Kidney (tissue), 14 donors: ENCODE measurements around the gene CFAP70. TPM values are rescaled to one million over a fixed set of nuclear protein-coding genes. Genes with fewer than 3 reads are reported as not detected.
"Not testable (repeated sequence)": the region's sequence is repeated elsewhere in the genome, so short reads cannot be mapped to it uniquely, and the experiment has no call there.

ENCODE experiments used
- DNase-seq, 5 donors: peaks; one replicate each; pipeline ENCODE4 v3.0.0-alpha.2; 2013 to 2020
- FAIRE-seq: peaks from 2 replicates; lab custom pipeline; 2012; peaks lifted over from hg19 to GRCh38; lab: Jason Lieb, UNC
- H3K27ac ChIP-seq, 2 donors: one replicate each; pipeline ENCODE4 v1.7.0; 2013; ENCODE audit warnings: low read depth in 2 of 2, low read length in 2 of 2, inconsistent platforms in 1 of 2
- H3K27me3 ChIP-seq: one replicate; pipeline ENCODE4 v1.7.1; 2013; ENCODE audit warnings: low read length, inconsistent platforms; ENCODE audit not compliant: control insufficient read depth, insufficient read depth
- H3K36me3 ChIP-seq, 3 donors: one replicate each; pipeline versions ENCODE4 v1.7.0 to v1.7.1; 2013; ENCODE audit warnings: low read length in 3 of 3, control low read depth in 1 of 3, inconsistent platforms in 1 of 3; ENCODE audit not compliant: insufficient read depth in 3 of 3, control insufficient read depth in 2 of 3
- H3K4me1 ChIP-seq, 3 donors: one replicate each; pipeline versions ENCODE4 v1.7.0 to v1.7.1; 2013; ENCODE audit warnings: low read length in 3 of 3, inconsistent platforms in 1 of 3, low read depth in 1 of 3; ENCODE audit not compliant: control insufficient read depth in 2 of 3, insufficient read depth in 2 of 3
- H3K4me3 ChIP-seq, 3 donors: one replicate each; pipeline versions ENCODE4 v1.7.0 to v1.8.1; 2013; ENCODE audit warnings: low read length in 3 of 3, control low read depth in 1 of 3, inconsistent platforms in 1 of 3
- H3K9ac ChIP-seq, 3 donors: one replicate each; pipeline versions ENCODE4 v1.7.0 to v1.7.1; 2013; ENCODE audit warnings: low read length in 3 of 3, control low read depth in 1 of 3, inconsistent platforms in 1 of 3
- H3K9me3 ChIP-seq, 3 donors: one replicate each; pipeline versions ENCODE4 v1.7.0 to v1.7.1; 2013; ENCODE audit warnings: low read length in 3 of 3, control low read depth in 1 of 3, inconsistent platforms in 1 of 3; ENCODE audit not compliant: control insufficient read depth in 2 of 3, insufficient read depth in 1 of 3
- intact Hi-C: fragments of 100-400 bp; cut with DNase I; formaldehyde crosslinking; loops from one replicate; pipeline ENCODE4 v1.11.1; 2022
- polyA plus RNA-seq: library from polyadenylated mRNA; stranded (reverse); fragments of 350-450 nt; fragmentation: Illumina TruSeq; extraction: RNeasy Lipid Tissue Mini Kit (QIAGEN cat#74804); gene quantifications from one replicate; pipeline ENCODE4 v1.2.3, GENCODE V29; 2014; ENCODE audit warnings: low read depth, low replicate concordance; ENCODE audit not compliant: insufficient read depth
- total RNA-seq: library from RNA; stranded (reverse); fragmentation: NEBNext Ultra II Directional; extraction: Animal tissue kit (Norgen Biotek cat#: 25700); gene quantifications from one replicate; pipeline ENCODE4 v1.2.1, GENCODE V29; 2021
- TF ChIP-seq, protein P1 (sequence below): IDR thresholded peaks from 3 replicates; pipeline ENCODE4 v1.5.1; 2012; ENCODE audit warnings: mild to moderate bottlenecking, moderate library complexity, borderline replicate concordance; ENCODE audit not compliant: insufficient read depth; ENCODE audit errors: extremely low read depth
- donor health status: control.
- donor health status: control.
- donor health status: control.
- donor health status: control.
- donor health status: control.
- donor health status: DM: yes; HTN: yes; CAD: no.
- donor health status: Normal renal cell carcinoma (clear cell type).

The CFAP70 gene
- total and polyA plus RNA-seq, 2 donors from 2014 or later, result 6.0 to 8.7 TPM

DNA sequence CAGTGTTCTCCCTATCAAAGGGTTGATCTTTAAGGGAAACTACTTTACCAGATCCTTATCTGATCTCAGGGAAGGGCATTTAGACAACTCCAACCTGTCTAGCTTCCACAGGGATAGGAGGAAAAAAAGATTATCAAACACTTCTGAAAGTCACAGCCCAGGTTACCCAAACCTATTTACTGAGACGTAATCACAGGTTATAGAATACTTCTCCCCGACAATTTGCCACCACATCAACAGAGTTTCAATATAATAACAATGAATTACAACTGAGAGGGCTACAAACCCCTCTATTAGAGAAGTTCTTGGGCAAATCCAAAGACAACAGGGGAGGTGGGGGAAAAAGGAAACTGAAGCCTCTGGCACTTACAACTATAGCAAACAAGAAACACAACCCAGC is 26.3 kb downstream of the CFAP70 start:
- Histone ChIP-seq H3K4me1 (no peaks in the 10 kb centered on the region), H3K27ac (no peak overlapping the region), H3K36me3 (no peaks in the 10 kb centered on the region), H3K9me3 (no peaks in the 10 kb centered on the region), H3K9ac (no peak overlapping the region), H3K27me3 (no peaks in the 10 kb centered on the region), H3K4me3 (no peak overlapping the region)
- TF ChIP-seq, protein P1, sequence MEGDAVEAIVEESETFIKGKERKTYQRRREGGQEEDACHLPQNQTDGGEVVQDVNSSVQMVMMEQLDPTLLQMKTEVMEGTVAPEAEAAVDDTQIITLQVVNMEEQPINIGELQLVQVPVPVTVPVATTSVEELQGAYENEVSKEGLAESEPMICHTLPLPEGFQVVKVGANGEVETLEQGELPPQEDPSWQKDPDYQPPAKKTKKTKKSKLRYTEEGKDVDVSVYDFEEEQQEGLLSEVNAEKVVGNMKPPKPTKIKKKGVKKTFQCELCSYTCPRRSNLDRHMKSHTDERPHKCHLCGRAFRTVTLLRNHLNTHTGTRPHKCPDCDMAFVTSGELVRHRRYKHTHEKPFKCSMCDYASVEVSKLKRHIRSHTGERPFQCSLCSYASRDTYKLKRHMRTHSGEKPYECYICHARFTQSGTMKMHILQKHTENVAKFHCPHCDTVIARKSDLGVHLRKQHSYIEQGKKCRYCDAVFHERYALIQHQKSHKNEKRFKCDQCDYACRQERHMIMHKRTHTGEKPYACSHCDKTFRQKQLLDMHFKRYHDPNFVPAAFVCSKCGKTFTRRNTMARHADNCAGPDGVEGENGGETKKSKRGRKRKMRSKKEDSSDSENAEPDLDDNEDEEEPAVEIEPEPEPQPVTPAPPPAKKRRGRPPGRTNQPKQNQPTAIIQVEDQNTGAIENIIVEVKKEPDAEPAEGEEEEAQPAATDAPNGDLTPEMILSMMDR, result no peak
- FAIRE-seq, result no peak
- intact Hi-C loops, result no loop called here
- DNase-seq, result no peak

- H3K9me3 ChIP-seq, H3K9ac ChIP-seq, H3K4me3 ChIP-seq, H3K4me1 ChIP-seq, H3K27me3 ChIP-seq, H3K27ac ChIP-seq, intact Hi-C loops, H3K36me3 ChIP-seq, DNase-seq, FAIRE-seq: not testable (repeated sequence)
Observed at GRCh38 chr10:73328523-73328922, 30.1 kb downstream of the CFAP70 start.

DNA sequence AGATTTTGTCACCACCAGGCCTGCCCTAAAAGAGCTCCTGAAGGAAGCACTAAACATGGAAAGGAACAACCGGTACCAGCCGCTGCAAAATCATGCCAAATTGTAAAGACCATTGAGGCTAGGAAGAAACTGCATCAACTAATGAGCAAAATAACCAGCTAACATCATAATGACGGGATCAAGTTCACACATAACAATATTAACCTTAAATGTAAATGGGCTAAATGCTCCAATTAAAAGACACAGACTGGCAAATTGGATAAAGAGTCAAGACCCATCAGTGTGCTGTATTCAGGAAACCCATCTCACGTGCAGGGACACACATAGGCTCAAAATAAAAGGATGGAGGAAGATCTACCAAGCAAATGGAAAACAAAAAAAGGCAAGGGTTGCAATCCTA is 33.4 kb downstream of the CFAP70 start:
- DNase-seq, H3K9ac ChIP-seq, H3K27ac ChIP-seq, H3K36me3 ChIP-seq, H3K4me3 ChIP-seq, intact Hi-C loops, H3K27me3 ChIP-seq, FAIRE-seq, H3K4me1 ChIP-seq, H3K9me3 ChIP-seq: not testable (repeated sequence)

- H3K27me3 ChIP-seq, H3K4me3 ChIP-seq, H3K9ac ChIP-seq, H3K4me1 ChIP-seq, FAIRE-seq, intact Hi-C loops, H3K27ac ChIP-seq, H3K9me3 ChIP-seq, DNase-seq: not testable (repeated sequence)
- H3K36me3 ChIP-seq, result peaks cover 0 to 16% (median 0%) of the 10 kb centered on the region in 3 donors
Observed at GRCh38 chr10:73323582-73323981, 35.1 kb downstream of the CFAP70 start.

DNA sequence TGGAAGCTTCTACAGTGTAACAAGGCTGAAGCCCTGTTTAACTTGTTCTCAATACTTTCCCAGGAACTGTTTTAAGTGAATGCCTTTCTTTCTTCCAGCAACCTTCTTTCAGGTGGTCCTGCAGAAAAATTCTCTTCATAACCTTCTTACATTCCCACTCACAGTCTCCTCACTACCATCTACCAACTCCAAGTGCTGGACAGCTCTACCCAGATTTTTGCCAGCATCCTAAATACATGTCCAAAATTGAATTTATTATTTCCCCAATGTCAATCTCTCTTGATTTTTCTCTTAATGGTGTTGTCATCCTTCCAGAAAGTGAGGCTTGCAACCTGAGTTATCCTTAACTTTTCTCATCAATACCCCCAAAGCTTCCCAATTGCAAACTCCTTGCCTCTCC is 48.2 kb downstream of the CFAP70 start:
- Histone ChIP-seq H3K9me3 (peaks cover 0 to 18% (median 0%) of the 10 kb centered on the region in 3 donors), H3K36me3 (peaks cover 0 to 1% (median 0%) of the 10 kb centered on the region in 3 donors), H3K4me1 (no peaks in the 10 kb centered on the region), H3K27ac (no peak overlapping the region), H3K9ac (no peak overlapping the region), H3K4me3 (no peak overlapping the region), H3K27me3 (no peaks in the 10 kb centered on the region)
- DNase-seq, result no peak
- intact Hi-C loops, result no loop called here
- FAIRE-seq, result no peak
- TF ChIP-seq, protein P1, result no peak
